ENCODE results near the gene MAD1L1.
A peak's percentile ranks its signal among the peaks of the same experiment; 100 is the strongest.

MAD1L1 gene

DNA sequence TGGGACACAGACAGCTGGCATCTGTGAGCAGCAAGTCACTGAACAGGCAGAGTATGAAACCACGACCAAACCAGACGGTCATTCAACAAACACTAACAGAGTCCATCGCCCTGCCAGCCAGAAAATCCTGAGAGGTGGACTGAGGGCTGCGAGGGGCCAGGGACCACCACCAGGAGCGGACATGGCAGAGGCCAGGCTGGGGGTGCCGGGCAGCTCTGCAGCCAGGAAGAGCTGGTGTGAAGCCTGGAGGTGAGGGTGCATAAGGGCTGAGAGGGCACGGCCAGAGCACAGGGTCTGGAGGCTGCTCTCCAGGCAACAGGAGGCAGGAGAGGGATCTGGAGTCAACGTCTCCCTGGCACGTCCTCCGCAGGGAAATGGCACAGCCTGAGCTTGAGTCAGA lies 15.5 kb downstream of the MAD1L1 start:
- DNase-seq = no peak

DNA sequence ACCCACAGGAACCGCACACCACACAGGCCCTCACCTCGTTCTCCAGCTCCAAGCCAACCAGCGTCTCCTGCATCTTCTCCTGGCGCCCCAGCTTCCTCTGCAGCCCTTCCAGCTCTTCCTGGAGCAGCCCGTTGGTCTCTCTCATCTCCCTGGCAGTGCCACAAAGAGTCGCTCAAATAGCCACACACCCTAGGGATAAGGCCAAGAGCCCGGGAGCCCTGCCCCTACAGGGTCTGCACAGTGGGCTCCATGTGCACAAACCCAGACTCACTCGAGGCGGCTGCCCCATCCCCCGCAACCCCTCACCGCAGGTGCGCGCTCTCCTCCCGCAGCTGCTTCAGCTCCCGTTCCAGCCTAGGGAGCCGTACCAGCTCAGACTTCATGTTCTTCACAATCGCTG lies 16.9 kb downstream of the MAD1L1 start:
- no peak for DNase-seq

DNA sequence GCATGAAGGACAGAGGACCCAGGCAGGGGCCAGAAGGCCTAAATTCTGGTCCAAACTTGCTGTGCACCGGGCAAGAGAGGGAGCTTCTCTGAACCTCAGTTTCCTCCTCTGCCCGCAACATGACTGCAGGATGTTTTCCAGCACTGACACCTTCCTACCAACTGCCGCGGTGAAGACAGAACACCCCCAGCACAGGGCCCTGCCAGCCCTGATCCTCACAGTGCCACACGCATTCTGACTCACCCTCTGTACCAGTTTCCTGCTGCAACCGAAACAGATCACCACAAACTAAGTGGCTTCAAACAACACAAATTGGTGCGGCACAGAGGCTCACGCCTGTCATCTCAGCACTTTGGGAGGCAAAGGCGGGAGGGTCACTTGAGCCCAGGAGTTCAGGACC lies 18.1 kb downstream of the MAD1L1 start:
- DNase-seq = no peak

DNA sequence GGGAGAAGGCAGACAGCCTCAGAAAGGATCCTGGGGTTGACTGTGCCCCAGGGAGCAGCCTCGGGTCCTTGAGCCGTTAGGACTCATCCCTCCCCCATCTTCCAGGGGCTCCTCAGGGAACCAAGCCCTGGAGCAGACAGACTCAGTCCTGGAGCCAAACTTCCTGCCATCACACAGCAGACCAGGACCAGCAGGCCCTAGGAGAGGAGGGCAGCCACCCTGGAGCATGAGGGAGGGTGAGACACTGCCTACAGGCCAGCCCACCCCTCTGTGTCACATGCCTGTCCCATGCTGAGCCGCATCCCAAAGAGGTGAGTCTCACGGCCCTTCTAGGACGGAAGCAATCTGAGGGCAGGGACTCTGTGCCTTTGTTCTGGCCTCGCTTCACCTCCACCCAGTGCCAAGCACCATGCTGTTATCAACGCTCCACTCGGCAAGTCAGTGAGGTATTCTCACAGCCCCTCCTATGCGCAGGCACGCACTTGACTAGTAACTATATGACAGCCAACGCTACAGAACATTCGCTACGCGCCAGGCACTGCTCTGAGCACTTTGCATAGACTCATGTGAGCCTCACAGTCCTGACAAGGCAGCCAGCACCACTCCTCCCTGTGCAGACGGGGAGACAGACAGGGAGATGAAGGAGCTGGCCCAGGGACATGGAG lies 19.1 kb downstream of the MAD1L1 start:
- no peak for DNase-seq

DNA sequence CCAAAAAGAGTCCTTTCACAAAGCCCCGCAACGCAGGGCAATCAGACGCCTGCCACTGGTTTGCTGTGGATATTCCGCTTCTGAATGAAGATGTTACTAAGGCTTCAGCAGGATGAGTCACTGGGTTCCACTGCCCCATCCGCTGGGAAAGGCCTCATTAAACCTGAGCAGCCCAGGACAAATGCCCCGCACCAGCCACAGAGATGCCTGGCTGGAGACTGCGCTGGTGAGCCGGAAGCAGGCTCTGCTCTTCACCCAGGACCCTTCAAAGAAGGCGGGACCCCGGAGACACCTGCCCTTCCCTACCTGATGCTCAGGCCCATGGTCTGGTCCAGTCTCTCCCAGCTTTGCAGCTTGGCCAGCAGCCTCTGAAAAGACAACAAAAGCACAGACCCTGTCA lies 19.8 kb downstream of the MAD1L1 start:
- DNase-seq = no peak

DNA sequence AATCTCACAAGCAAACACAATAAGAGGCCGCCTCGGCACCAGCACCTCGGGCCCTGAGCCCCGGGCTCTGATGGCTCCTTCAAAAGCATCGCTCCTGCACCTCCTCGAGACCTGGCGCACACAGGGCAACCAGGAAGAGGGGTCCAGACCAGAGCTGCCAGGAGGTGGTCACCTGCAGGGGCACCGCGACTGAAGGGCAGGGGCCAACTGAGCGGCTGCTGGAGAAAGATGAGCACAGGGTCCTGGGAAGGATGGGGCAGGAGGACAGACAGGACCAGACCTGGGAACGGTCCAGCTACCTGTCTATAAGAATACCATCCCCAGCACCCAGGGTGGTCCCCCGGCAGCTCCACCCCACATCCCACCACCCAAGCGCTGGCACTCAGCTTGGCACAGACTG lies 20.8 kb downstream of the MAD1L1 start:
- DNase-seq = no peak

DNA sequence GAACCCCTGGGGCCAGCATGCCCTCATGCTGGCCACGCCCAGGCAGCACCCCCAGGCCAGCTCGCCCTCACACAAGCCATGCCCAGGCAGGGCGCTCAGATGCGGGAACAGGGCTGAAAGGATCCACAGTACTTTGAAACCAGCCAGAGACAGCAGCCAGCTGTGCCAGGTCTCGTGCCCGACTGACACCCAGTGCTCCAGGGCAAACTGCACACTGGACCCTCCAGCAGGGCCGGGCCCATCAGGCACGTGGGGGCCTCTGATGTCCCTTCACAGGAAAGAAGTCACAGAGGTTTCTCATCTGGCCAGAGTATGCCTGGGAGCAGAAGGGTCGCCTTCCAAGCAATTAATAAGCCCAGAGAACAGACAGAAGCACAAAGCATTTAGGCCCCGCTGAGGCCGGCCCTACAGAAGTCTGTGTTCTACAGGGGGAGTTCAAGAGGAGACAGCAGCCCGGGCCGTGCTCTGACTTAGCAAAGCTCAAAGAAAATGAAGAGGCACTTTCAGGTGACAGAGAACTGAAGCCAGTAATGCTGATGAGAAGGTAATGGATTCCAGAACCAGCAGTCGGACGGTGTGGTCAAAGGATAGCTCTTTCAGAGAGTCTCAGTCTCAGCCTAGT lies 21.4 kb downstream of the MAD1L1 start:
- DNase-seq = no peak

DNA sequence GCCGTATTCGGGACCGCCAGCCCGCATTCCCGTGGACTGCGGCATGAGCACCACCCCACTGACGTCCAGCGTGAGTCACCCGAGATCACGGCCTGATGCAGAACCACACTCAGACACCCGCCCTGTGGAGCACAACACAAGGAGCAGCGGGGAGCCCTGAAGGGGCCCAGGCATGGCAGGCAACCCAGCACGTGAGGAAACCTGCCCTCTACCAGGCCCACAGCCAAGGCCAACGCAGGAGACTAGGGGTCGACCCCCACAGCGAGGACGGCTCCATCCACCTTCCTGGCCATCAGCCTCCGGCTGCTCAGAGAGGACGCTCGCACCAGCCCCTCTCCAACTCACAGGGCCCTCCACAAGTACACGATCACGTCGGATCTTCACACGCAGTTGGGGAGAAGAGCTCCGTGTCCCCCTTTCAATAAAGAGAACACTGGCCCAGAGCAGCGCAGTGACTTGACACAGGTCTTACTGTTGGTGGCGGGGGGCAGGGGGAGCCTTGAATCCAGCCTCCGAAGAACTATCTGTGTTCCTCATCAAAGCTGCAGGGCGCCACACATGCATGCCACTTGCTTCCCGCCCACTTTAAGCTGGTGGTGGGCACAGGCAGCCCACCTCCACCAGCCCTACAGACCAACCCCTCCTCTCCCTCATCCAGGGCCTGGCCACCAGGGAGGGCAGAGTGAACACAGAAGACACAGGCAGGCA lies 22.0 kb downstream of the MAD1L1 start:
- no peak for DNase-seq

DNA sequence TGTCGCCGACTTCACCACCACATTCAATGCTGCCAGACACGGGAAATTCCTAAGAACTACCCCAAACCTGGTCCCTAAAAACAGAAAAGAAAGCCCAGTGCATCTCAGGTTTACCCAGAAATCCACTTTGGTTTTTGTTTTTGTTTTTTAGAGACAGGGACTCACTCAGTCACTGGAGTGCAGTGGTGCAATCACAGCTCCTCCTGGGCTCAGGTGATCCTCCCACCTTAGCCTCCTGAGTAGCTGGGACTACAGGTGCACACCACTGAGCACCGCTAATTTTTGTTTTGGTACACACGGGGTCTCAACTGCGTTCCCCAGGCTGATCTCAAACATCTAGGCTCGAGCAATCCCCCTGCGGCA lies 22.8 kb downstream of the MAD1L1 start:
- DNase-seq = no peak

DNA sequence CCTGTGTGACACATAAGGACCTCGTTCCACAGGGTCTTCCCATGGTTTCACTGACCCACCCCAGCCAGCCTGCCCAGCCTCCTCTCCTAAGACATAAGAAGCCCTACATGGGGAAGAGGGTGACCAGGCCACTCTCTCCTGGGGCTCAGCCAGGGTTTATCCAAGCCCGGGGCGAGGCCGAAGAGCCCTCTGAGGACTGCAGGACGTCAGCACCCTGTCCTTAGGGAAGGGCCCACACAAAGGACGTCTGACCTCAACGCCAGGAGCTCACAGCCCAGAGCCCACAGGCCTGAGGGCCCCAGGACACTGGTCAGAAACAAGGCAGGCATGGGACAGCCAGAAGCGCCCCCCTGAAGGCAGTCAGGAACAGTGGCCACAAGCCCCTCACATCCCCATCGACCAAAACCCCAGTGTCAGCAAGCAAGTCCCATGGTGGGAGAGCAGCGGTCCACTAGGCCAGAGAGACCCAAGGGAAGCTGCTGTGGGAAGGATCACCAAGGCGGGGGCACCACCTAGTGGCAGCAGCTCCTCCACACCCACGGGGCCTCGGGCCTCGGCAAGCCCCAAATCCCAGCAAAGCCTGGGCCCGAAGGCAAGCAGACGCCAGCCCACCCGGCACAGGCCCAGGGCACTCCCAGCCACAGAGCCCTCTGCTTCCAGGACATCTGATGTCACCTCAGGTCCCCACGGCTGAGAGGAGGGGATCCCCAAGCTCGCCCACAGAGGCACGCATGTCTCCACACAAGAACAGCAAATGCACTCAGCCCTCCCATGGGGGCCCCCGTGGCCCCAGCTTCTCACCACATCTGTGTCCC lies 23.4 kb downstream of the MAD1L1 start:
- DNase-seq = peak; percentile 26

DNA sequence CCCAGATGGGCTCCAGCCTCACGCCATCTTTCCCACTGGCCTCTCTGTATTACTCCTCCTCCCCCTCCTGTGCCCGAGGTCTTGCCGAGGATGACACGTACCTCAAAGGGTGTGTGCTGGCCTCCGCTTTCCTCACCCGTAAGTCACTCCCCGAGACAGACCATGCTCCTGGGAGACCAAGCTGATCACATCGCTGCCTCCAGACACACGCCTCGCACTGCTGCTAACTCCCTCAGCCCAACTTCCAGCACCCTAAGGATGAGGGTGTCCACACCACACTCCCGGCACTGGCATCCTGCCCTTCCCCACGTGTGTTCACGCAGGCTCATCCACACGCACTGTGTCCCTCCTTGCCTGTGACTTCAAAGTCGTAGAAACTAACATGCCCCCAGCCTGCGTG lies 24.0 kb downstream of the MAD1L1 start:
- DNase-seq = no peak

DNA sequence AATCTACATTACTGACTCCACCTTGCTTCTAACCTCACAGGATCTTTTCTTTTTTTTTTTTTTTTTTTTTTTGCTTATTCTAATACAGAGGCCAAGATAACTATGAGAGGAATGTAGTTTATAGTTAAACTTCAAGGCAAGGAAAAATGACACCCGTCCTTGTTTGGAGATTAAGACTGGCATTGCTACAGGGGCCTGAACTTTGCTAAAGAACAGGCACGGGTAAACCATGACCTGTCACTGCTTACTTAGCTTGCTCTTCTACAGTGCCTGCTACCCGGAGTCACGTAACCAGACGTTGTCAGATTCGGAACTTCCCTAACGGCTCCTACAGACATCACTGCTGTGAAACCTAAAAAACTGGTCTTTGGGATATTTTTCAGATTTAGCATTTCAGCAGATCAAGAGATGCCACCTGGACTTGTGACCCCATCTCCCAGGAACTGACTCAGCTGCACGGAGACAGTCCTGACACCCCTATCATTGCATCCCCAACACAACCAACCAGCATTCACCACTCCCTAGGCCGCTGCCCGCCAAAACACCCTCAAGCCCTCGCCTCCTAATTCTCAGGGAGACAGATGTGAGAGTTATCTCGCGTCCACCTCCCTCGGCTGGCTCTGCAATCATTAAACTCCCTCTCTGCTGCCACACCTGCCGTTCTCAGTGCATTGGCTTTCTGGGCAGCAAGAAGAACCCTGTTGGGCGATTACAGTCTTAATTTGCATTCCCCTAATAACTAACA lies 27.5 kb downstream of the MAD1L1 start:
- no peak for DNase-seq

DNA sequence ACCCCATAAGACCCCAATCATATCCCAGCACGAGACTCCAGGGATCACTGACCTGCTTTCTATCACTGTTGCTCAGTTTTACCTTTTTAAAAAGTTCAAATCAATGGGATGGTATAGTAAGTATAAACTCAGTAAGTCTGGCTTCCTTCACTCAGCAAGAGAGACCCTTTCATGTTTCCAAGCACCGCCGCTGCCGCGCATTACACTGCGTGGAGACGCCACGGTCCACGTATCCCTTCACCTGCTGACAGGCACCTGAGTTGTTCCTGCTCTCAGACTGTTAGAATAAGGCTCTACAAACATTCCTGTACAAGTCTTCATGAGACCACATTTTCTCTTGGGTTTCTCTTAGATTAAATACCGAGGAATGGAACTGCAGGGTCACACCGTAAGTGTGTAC lies 28.3 kb downstream of the MAD1L1 start:
- no peak for DNase-seq

DNA sequence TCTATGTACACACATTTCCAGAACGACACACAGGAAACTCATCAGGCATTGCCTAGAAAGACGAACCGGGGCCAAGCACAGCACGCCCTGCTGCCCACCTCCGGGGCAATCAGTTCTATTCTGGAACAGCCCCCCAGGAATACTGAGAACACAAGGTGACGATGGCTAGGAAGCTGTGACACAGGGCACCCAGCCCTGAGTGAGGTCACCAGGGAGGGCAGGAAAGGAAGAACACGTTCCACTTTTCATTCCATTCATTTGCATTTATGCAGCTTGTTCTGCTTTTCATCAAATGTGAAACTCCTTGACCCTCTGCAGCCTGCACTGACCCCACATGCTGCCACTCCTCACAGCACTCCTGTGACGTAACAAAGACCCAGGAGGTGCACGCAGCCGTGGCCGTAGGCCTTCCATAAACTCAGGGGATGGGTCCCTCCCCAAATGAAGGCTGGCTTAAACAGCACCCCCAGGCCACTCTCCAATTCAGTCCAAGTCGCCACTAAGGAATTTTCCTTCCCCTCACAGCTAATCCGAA lies 28.9 kb downstream of the MAD1L1 start:
- DNase-seq = no peak

DNA sequence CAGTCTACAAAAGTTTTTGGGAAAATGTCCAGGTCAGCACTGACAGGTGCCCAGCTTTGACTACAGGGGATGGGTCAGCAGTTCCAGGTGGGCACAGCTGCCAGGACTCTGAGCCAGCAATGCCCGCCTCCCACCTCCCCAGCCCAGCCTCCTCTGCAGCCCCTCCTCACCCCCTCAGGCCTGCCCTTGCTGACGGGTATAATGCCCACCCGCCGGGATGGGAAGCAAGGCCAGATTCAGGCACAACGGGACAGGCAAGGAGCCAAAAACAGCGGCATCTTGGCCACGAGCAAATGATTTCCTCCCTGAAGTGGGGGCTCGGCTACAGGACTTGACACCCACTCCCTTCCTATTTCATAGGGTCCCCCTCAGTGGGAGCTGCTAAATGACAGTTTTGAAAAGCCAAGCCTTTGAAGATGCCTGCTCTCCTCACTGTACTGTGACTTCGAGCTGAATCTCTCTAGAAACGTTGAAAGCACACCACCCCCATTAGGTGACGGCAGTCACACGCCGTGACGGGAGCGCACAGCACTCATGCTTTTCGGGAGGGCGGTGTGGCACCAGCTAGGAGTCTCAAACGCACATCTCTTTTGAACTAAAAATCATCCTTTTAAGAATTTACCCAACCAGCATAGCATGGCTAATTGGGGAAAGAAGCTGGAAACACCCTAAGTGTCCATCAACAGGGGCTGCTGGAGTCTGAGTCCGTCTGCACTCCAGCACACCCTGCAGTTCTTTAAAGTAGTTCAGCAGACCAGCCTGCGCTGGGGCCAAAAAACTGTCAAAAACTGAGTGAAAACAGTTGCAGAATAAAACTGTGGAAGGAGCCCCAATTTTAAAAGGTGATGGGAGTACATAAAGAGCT lies 29.6 kb downstream of the MAD1L1 start:
- no peak for DNase-seq

DNA sequence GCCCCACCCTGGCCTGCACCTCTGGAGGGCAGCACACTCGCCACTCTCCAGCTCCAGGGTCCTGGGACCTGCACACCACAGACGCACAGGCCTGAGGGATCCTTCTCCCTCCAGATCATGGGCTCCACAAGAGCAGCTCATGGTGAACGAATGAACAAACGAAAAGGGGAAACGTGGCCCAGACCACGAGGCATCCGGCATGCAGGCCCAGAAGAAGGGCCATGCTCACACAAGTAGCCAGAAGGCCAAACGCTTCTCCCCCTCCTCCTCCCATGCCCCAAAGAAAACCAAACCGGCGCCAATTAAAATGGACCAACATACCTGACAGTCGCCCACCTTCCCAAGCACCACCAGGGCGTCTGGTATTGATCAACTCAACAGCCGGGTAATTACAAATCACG lies 30.4 kb downstream of the MAD1L1 start:
- DNase-seq = no peak

DNA sequence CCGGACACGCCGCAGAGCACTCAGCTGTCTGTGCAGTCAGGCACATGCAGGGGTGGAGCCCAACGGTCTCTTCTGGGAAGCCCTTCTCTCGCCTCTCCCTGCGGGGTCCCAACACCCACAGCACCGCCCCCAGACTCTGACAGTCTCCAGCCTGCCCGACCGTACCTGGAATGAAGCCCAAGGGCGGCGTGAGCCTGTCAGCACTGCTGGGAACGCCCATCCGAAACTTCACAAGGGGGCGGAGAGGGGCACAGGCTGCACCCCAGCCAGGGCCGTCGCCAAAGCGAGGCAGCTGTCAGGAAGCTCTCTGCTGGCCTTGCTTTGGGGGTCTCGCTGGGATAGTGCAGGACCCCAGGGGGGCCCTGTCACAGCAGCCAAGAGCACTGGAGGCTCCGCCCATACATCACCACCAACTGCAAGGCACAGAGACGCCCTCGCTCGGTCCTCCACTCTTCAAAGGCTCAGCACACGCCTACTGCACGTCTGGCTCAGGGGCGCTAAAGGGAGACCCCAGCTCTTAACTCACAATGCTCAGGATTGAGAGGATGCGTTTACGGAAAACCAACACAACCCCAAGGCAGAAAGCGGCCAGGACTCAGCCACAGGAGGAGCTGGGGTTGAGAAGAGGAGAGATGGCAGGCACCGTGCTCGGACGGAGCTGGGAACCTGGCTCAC lies 30.9 kb downstream of the MAD1L1 start:
- no peak for DNase-seq

DNA sequence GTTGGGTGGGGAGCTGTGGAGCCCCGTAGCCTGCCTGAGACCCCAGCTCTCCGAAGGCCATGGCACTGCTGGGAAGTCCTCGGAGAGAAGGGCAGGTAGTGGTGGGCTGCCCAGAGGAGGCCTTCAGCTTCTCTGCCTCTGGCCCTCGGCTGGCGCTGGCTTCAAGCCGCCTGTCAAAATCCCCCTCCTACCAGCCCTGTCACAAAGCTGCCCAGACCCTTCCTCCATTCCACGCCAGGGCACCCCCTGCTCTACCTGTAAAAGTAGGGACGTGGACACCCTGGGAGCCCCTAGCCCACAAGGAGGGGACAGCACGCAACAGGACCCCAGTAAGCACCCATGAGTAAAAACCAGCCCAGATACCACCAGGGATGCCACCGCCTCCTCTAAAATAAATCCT lies 31.6 kb downstream of the MAD1L1 start:
- DNase-seq = no peak

DNA sequence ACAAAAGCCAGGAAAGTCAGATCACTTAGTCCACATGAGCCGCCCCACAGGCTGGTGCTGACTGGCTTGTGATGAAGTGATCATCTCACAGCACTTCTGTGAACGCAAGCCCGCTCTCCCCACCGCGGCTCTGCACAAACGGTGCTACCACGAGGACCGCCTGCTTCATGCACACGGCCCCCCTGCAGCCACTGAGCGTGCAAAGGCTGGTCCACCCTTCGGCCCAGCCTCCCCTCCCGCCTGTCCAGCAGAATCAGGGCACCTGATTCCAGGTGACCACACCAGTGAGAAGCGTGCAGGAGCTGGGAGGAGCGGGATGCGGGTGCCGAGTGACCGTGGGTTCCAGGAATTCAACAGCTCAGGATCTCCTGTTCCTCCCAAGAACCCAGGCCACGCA lies 32.2 kb downstream of the MAD1L1 start:
- no peak for DNase-seq

DNA sequence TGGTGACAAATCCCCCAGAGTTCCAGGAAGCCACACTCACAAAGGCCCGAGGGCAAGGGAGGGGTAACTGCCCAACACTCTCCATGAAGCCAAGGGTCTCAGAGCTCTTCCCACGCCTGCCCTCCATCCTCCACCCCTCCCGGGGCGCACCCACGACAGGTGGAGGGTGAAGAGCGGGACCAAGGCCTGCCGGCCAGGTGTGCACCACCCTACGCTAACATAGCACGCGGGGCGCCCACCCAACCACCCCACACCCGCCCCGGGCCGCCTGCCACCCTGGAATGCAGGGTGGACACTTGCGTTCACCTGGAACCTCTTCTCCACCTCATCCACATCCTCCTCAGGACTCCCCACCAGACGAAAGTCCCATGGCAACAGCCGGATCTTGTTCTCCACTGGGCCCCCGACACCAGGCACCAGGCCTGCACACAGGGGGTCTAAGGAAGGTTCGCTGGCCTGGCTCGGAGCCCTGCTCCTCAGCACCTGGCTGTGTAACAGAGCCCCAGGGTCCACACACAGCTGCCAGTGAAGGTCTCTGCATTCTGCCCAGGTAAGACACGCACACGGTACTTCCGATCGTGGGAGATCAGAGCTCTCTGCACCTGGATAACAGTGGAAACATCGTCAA lies 32.7 kb downstream of the MAD1L1 start:
- no peak for DNase-seq

DNA sequence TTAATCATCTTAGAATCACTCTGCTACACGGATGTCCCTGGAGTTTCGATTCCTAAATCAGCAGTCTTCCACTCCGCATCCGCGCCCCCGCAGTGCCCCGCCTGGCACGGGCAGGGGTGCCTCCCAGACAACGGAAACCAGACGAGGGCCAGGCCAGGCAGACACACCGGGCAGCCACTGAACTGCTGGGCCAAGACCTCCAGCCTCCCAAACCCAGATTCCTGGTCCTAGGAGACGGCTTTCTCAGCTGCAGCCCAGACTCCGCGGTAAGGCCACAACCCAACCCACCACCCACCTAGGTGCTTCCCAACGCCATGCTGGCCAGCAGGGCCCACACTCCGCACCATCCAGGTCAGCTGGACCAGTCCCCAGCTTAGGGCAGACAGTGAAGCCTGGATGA lies 33.2 kb downstream of the MAD1L1 start:
- no peak for DNase-seq
